HepG2 (cell line): Measurements from ENCODE around the gene SPACA4. TPM values are rescaled to one million over a fixed set of nuclear protein-coding genes. Genes with fewer than 3 reads are reported as not detected.

ENCODE experiments used
- ATAC-seq: fragments of 200-7000 bp; cut with Tn5 transposase; 3 replicates; pipeline ENCODE4 v1.9.1; 2020; ENCODE audit warnings: mild to moderate bottlenecking, moderate library complexity
- BruUV-seq: library from RNA; stranded (reverse); fragments of 400-500 nt; replicated peaks from 2 replicates; lab custom pipeline; 2021; lab: Mats Ljungman, UMichigan
- CTCF ChIA-PET: fragments of 300-600 bp; formaldehyde crosslinking; extraction: SDS; loops from one replicate; lab custom pipeline; 2021; ENCODE audit warnings: low total read pairs, inconsistent platforms, low intra/inter-chr PET ratio; lab: Yijun Ruan, JAX
- POLR2A ChIA-PET: fragments of 350-600 bp; sonication (Branson Sonifier 250); formaldehyde crosslinking; loops from one replicate; lab custom pipeline; 2020; ENCODE audit warnings: antibody characterized with exemption, inconsistent platforms; lab: Yijun Ruan, JAX
- DNase-seq: peaks from one replicate; pipeline ENCODE4 v3.0.0-alpha.2; 2015; ENCODE audit warnings: low spot score
- FAIRE-seq: peaks from 3 replicates; lab custom pipeline; 2011; peaks lifted over from hg19 to GRCh38; lab: Jason Lieb, UNC
- H2AFZ ChIP-seq: one replicate; pipeline ENCODE4 v1.6.1; 2011; ENCODE audit warnings: low read length, inconsistent platforms
- H3K27ac ChIP-seq: fragments of 300-600 bp; 3 replicates; pipeline ENCODE4 v1.8.0; 2011; ENCODE audit warnings: mixed run types, mild to moderate bottlenecking, mixed read lengths, low read length, inconsistent platforms; ENCODE audit not compliant: insufficient read depth; ENCODE audit errors: extremely low read length
- H3K27me3 ChIP-seq, 2 experiments: fragments of 200-600 bp in 1 of 2; 2 replicates in 1 of 2; 3 replicates in 1 of 2; pipeline versions ENCODE4 v1.6.0 to v1.8.0; 2011; ENCODE audit warnings: low read length in 2 of 2, mild to moderate bottlenecking in 2 of 2, moderate library complexity in 2 of 2, inconsistent platforms in 1 of 2; ENCODE audit not compliant: insufficient read depth in 2 of 2, control insufficient read depth in 1 of 2
- H3K36me3 ChIP-seq, 2 experiments: fragments of 200-600 bp in 1 of 2; replicated peaks in 1 of 2; 2 replicates in 1 of 2; 3 replicates in 1 of 2; pipeline versions ENCODE4 v1.5.1 to v1.8.0; 2011; ENCODE audit warnings: low read length in 2 of 2, inconsistent platforms in 1 of 2; ENCODE audit not compliant: insufficient read depth in 2 of 2, control insufficient read depth in 1 of 2
- H3K4me1 ChIP-seq: 2 replicates; pipeline ENCODE4 v1.5.1; 2012; ENCODE audit warnings: low read length, inconsistent platforms; ENCODE audit not compliant: insufficient read depth
- H3K4me2 ChIP-seq: 2 replicates; pipeline ENCODE4 v1.6.0; 2011; ENCODE audit warnings: low read depth, low read length, inconsistent platforms
- H3K4me3 ChIP-seq, 3 experiments: fragments of 200-600 bp in 1 of 3; sonication (generic), shearing (Covaris generic) in 1 of 3; replicated peaks in 1 of 3; 2 replicates each; pipeline ENCODE4 v1.5.1; 2011 to 2016; ENCODE audit warnings: low read length in 3 of 3, inconsistent platforms in 2 of 3, low read depth in 2 of 3, mild to moderate bottlenecking in 2 of 3, control low read depth in 1 of 3, mixed read lengths in 1 of 3; ENCODE audit not compliant: insufficient read depth in 1 of 3
- H3K79me2 ChIP-seq: one replicate; pipeline ENCODE4 v1.6.1; 2011; ENCODE audit warnings: low read length, inconsistent platforms; ENCODE audit not compliant: insufficient read depth
- H3K9ac ChIP-seq: 2 replicates; pipeline ENCODE4 v1.6.0; 2011; ENCODE audit warnings: mild to moderate bottlenecking, low read depth, low read length, inconsistent platforms; ENCODE audit not compliant: insufficient read depth
- H3K9me3 ChIP-seq: 2 replicates; pipeline ENCODE4 v1.5.1; 2012; ENCODE audit warnings: mild to moderate bottlenecking, low read length
- H4K20me1 ChIP-seq: 2 replicates; pipeline ENCODE4 v1.6.0; 2011; ENCODE audit warnings: inconsistent platforms, mild to moderate bottlenecking, low read length, moderate library complexity; ENCODE audit not compliant: insufficient read depth
- CHD2 ChIP-seq: IDR thresholded peaks from 2 replicates; pipeline ENCODE4 v1.6.1; 2011; ENCODE audit warnings: low read depth, low read length, improper control_type of control experiment
- HNRNPLL ChIP-seq: fragments of 200-400 bp; formaldehyde crosslinking; IDR thresholded peaks from 2 replicates; pipeline ENCODE4 v1.6.1; 2017; ENCODE audit warnings: mild to moderate bottlenecking, low read depth, low read length; ENCODE audit not compliant: poor library complexity, severe bottlenecking
- HOXA5 ChIP-seq: sonication (generic); formaldehyde crosslinking; IDR thresholded peaks from 2 replicates; pipeline ENCODE4 v1.4.0; 2020; ENCODE audit warnings: missing genetic modification reagents
- MEF2D ChIP-seq: sonication (generic); formaldehyde crosslinking; IDR thresholded peaks from 2 replicates; pipeline ENCODE4 v1.5.1; 2020; ENCODE audit warnings: mild to moderate bottlenecking, missing genetic modification reagents
- RAD21 ChIP-seq: fragments of 450-650 bp; formaldehyde crosslinking; IDR thresholded peaks from 2 replicates; pipeline ENCODE4 v1.5.0; 2020; ENCODE audit warnings: mild to moderate bottlenecking
- RAD51 ChIP-seq: fragments of 450-650 bp; IDR thresholded peaks from 2 replicates; pipeline ENCODE4 v1.6.1; 2016; ENCODE audit warnings: borderline replicate concordance
- YEATS4 ChIP-seq: sonication (generic); formaldehyde crosslinking; IDR thresholded peaks from 2 replicates; pipeline ENCODE4 v1.4.0; 2020; ENCODE audit warnings: missing genetic modification reagents, borderline replicate concordance
- ZFP90 ChIP-seq: sonication (generic); formaldehyde crosslinking; IDR thresholded peaks from 2 replicates; pipeline ENCODE4 v1.8.0; 2022; ENCODE audit warnings: missing genetic modification reagents, mild to moderate bottlenecking, inconsistent platforms, borderline replicate concordance
- ZNF354B ChIP-seq: sonication (generic); formaldehyde crosslinking; IDR thresholded peaks from 2 replicates; pipeline ENCODE4 v1.8.0; 2022; ENCODE audit warnings: mild to moderate bottlenecking, missing genetic modification reagents
- ZNF678 ChIP-seq: sonication (generic); formaldehyde crosslinking; IDR thresholded peaks from 2 replicates; pipeline ENCODE4 v1.4.0; 2020; ENCODE audit warnings: mild to moderate bottlenecking, missing genetic modification reagents
- WGBS: methylation state at CpG from one replicate; pipeline ENCODE4 v1.1.6; 2017; ENCODE audit warnings: low lambda C conversion rate; 5-methylcytosine and 5-hydroxymethylcytosine counted together
- in situ Hi-C: cut with HindIII; loops from 2 replicates; pipeline ENCODE4 v1.10.0; 2017; ENCODE audit warnings: low pct_unique_long_range_greater_than_20kb; ENCODE audit not compliant: extremely low pct_ligation_motif_present
- intact Hi-C: fragments of 100-400 bp; cut with micrococcal nuclease; formaldehyde crosslinking; loops from one replicate; pipeline ENCODE4 v1.10.0; 2022; ENCODE audit not compliant: unreplicated experiment
- polyA plus RNA-seq, 8 experiments: library from polyadenylated mRNA; depleted of rRNA in 3 of 8; stranded (reverse) in 7 of 8; unstranded in 1 of 8; fragments of >200 nt; fragmentation: Illumina TruSeq in 4 of 8; extraction: Trizol in 4 of 8; gene quantifications; 2 replicates each; pipeline versions ENCODE4 v1.2.1 to v1.2.3, GENCODE V29; 2011 to 2016; ENCODE audit warnings: low read depth in 4 of 8, missing spikeins in 1 of 8, mixed read lengths in 1 of 8; ENCODE audit not compliant: insufficient read depth in 1 of 8
- total RNA-seq, 5 experiments: library from RNA; depleted of rRNA; stranded (reverse); fragments of >200 nt; fragmentation: Illumina TruSeq; extraction: Trizol; gene quantifications; 2 replicates each; pipeline ENCODE4 v1.2.3, GENCODE V29; 2016; ENCODE audit warnings: low read depth in 1 of 5
- TF ChIP-seq, protein P1 (sequence below): sonication (generic); formaldehyde crosslinking; IDR thresholded peaks from 2 replicates; pipeline ENCODE4 v1.5.0; 2020; ENCODE audit warnings: missing genetic modification reagents, mild to moderate bottlenecking, borderline replicate concordance
- TF ChIP-seq, protein P2 (sequence below): sonication (generic); formaldehyde crosslinking; IDR thresholded peaks from 2 replicates; pipeline ENCODE4 v1.5.0; 2020; ENCODE audit warnings: mild to moderate bottlenecking, missing genetic modification reagents, moderate library complexity
- TF ChIP-seq, protein P3 (sequence below): sonication (generic); formaldehyde crosslinking; IDR thresholded peaks from one replicate; pipeline ENCODE4 v1.5.1; 2020; ENCODE audit warnings: mild to moderate bottlenecking, missing genetic modification reagents; ENCODE audit errors: not compliant biosample characterization

The SPACA4 gene
- total and polyA plus RNA-seq, 2 of the 13 experiments (the other 11 are each of a cell fraction or from before 2014, with no cell fraction given) = not detected

DNA sequence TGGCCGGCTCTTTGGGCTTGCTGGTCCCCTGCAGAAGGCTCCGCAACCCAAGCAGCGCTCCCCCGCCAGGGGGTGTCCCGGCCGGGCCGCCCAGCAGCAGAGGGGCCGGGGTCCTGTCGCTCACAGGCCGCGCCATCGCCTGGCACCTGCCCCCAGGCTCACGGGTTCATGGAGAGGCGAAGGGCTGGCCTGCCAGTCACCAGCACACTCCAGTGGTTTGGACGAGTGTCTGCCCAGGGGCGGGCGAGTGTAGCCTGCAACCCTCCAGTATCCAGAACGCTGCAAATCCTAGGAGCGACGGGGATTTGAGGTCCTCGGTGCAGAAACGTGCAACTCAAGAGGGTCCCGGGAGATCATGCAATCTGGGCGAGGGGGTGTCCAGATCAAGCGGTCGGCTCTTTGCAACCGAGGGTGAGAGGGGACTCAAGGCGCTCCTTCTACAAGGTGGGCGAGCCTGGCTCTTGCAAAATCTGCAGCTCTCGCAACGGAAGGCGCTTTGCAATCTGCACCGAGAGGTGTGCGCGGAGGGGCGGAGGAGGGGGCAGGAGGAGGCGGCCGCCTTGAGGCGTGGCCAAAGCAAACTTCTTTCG lies 30.4 kb downstream of the SPACA4 start, which contains the start of gene DBP:
Gene DBP, minus strand, starts transcription at position 521 of the 590 bp plus-strand sequence. Its CDS starts 385 bp downstream, at position 136.
- Histone ChIP-seq H3K4me2 (peak within 1 kb of the TSS; percentile 96), H4K20me1 (no peaks in the 10 kb centered on the region), H3K9ac (peak within 1 kb of the TSS; percentile 49), H3K79me2 (no peaks in the 10 kb centered on the region), H3K9me3 (no peaks in the 10 kb centered on the region), H3K4me1 (peaks cover 76% of the 10 kb centered on the region), H3K27me3 (peaks cover 0 to 8% of the 10 kb centered on the region in 2 experiments; a peak in 3 of 5 replicates), H2AFZ (no peak within 1 kb of the TSS), H3K36me3 (no peaks in the 10 kb centered on the region), H3K27ac (peak within 1 kb of the TSS; percentile 70), H3K4me3 (peak within 1 kb of the TSS; percentile 56 to 76 (median 59))
- no TSS peak for BruUV-seq
- in situ Hi-C loops = no loop called here
- 0% methylated on average over 8 of the region's 40 CpGs for WGBS
- ChIA-PET CTCF (interaction anchor here (0.9 kb wide), 1 partner anchor 10 kb away, joined by 3 read pairs; the partner anchor contains the start of gene CA11), POLR2A (interaction anchor here (1.1 to 2.0 kb wide), 3 partner anchors 9 to 18 kb away, joined by 4 to 12 read pairs (median 4); partner anchors contain the start of genes CA11, RPL18 and SPHK2)
- FAIRE-seq (no peak), DNase-seq (no peak), ATAC-seq (peak; percentile 50)
- intact Hi-C loops = no loop called here
- TF ChIP-seq MEF2D (CRISPR knock-in tag) = 0 out of 2 replicates have a peak, but pooled peaks have one; percentile 6
- 0 out of 2 replicates have a peak, but pooled peaks have one; percentile 5 for TF ChIP-seq CHD2
- TF ChIP-seq HOXA5 (CRISPR knock-in tag) = peak; percentile 4; the same call in 1 of the 2 replicates
- TF ChIP-seq, protein P1, sequence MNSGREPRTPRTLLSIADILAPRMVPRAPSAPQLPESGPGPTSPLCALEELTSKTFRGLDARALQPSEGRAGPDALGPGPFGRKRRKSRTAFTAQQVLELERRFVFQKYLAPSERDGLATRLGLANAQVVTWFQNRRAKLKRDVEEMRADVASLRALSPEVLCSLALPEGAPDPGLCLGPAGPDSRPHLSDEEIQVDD (CRISPR knock-in tag) = no peak
- TF ChIP-seq RAD21 (CRISPR knock-in tag) = peak; percentile 12; the same call in 1 of the 2 replicates
- TF ChIP-seq ZFP90 (CRISPR knock-in tag) = peak; percentile 27; the same call in 1 of the 2 replicates
- peak; percentile 8 for TF ChIP-seq HNRNPLL
- 0 out of 2 replicates have a peak, but pooled peaks have one; percentile 3 for TF ChIP-seq YEATS4 (CRISPR knock-in tag)
- TF ChIP-seq, protein P2, sequence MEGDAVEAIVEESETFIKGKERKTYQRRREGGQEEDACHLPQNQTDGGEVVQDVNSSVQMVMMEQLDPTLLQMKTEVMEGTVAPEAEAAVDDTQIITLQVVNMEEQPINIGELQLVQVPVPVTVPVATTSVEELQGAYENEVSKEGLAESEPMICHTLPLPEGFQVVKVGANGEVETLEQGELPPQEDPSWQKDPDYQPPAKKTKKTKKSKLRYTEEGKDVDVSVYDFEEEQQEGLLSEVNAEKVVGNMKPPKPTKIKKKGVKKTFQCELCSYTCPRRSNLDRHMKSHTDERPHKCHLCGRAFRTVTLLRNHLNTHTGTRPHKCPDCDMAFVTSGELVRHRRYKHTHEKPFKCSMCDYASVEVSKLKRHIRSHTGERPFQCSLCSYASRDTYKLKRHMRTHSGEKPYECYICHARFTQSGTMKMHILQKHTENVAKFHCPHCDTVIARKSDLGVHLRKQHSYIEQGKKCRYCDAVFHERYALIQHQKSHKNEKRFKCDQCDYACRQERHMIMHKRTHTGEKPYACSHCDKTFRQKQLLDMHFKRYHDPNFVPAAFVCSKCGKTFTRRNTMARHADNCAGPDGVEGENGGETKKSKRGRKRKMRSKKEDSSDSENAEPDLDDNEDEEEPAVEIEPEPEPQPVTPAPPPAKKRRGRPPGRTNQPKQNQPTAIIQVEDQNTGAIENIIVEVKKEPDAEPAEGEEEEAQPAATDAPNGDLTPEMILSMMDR = peak; percentile 42
- no peak for TF ChIP-seq RAD51
- no peak for TF ChIP-seq ZNF354B
- TF ChIP-seq, protein P3, sequence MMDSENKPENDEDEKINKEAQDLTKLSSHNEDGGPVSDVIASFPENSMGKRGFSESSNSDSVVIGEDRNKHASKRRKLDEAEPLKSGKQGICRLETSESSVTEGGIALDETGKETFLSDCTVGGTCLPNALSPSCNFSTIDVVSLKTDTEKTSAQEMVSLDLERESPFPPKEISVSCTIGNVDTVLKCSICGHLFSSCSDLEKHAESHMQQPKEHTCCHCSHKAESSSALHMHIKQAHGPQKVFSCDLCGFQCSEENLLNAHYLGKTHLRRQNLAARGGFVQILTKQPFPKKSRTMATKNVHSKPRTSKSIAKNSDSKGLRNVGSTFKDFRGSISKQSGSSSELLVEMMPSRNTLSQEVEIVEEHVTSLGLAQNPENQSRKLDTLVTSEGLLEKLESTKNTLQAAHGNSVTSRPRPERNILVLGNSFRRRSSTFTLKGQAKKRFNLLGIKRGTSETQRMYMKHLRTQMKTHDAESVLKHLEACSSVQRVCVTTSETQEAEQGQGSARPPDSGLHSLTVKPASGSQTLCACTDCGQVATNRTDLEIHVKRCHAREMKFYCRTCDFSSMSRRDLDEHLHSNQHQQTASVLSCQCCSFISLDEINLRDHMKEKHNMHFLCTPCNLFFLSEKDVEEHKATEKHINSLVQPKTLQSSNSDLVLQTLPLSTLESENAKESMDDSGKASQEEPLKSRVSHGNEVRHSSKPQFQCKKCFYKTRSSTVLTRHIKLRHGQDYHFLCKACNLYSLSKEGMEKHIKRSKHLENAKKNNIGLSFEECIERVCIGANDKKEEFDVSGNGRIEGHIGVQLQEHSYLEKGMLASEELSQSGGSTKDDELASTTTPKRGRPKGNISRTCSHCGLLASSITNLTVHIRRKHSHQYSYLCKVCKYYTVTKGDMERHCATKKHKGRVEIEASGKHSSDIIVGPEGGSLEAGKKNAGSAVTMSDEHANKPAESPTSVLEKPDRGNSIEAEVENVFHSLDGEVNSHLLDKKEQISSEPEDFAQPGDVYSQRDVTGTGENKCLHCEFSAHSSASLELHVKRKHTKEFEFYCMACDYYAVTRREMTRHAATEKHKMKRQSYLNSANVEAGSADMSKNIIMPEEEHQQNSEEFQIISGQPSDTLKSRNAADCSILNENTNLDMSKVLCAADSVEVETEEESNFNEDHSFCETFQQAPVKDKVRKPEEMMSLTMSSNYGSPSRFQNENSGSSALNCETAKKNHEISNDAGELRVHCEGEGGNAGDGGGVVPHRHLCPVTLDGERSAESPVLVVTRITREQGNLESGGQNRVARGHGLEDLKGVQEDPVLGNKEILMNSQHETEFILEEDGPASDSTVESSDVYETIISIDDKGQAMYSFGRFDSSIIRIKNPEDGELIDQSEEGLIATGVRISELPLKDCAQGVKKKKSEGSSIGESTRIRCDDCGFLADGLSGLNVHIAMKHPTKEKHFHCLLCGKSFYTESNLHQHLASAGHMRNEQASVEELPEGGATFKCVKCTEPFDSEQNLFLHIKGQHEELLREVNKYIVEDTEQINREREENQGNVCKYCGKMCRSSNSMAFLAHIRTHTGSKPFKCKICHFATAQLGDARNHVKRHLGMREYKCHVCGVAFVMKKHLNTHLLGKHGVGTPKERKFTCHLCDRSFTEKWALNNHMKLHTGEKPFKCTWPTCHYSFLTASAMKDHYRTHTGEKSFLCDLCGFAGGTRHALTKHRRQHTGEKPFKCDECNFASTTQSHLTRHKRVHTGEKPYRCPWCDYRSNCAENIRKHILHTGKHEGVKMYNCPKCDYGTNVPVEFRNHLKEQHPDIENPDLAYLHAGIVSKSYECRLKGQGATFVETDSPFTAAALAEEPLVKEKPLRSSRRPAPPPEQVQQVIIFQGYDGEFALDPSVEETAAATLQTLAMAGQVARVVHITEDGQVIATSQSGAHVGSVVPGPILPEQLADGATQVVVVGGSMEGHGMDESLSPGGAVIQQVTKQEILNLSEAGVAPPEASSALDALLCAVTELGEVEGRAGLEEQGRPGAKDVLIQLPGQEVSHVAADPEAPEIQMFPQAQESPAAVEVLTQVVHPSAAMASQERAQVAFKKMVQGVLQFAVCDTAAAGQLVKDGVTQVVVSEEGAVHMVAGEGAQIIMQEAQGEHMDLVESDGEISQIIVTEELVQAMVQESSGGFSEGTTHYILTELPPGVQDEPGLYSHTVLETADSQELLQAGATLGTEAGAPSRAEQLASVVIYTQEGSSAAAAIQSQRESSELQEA (CRISPR knock-in tag) = peak; percentile 11
- TF ChIP-seq ZNF678 = 0 out of 2 replicates have a peak, but pooled peaks have one; percentile 2
